Ovary (tissue), 3 donors: ENCODE data around the gene AMMECR1L.

Experiments
- CTCF ChIP-seq, 3 donors: fragments of 450-650 bp in 2 of 3; fragments of 200-600 bp in 1 of 3; IDR thresholded peaks; one replicate each; pipeline versions ENCODE4 v1.5.1 to v1.8.0; 2016 to 2022; ENCODE audit warnings: antibody characterized with exemption in 3 of 3, mild to moderate bottlenecking in 1 of 3
- EP300 ChIP-seq: sonication (generic); formaldehyde crosslinking; IDR thresholded peaks from one replicate; pipeline ENCODE4 v1.6.1; 2017; ENCODE audit warnings: antibody characterized with exemption
- POLR2A ChIP-seq: fragments of 450-650 bp; IDR thresholded peaks from one replicate; pipeline ENCODE4 v1.6.1; 2017; ENCODE audit warnings: antibody characterized with exemption, mild to moderate bottlenecking, moderate library complexity
- donor health status: DM: no; HTN: no; CAD: no.

DNA sequence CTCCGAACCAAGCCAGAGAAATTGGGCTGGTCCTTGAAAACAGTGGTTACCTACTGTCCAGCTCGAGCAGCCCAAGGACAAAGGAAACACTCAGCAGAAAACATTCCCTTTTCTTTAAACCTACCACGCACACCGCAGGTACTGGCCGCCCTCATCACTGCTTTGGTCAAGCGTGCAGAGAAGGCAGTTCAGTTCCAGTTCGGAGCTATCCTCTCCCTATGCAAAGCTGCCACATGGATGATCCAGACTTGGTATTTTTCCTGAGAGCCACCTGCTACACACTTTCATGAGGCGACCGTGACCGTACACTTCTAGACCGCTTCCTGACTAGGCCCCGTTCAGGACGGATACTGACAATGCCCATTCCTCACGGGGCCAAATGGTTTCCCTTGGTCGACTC is 23.5 kb downstream of the AMMECR1L start:
- TF ChIP-seq POLR2A (no peak), CTCF (IDR thresholded peaks at IDR 0.05) (no peak), EP300 (no peak)
